Measurements from ENCODE around the gene AMPD1. TPM values are rescaled to one million over a fixed set of nuclear protein-coding genes. Genes with fewer than 3 reads are reported as not detected.

The AMPD1 gene
- total and polyA plus RNA-seq, 2 of the 13 experiments (the other 11 are each of a cell fraction or from before 2014, with no cell fraction given): not detected

DNA sequence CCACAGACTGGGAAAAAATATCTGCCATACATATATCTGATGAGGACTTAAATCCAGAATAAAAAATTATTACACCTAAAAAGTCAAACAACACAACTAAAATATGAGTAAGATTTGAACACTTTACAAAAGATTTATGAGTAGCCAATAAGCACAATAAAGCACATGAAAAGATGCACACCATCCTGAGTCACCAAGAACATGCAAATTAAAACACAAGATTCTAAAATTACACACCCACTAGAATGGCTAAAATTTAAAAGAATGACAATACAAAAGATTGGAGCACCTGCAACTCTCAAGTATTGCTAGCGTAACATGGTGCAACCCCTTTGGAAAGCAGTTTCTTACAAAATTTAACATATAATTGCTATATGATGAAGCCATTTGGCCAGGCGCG lies 56.4 kb downstream of the AMPD1 start:
- Histone ChIP-seq H3K27ac (ENCODE audit: extremely low read length, insufficient read depth, low read length) (no peak overlapping the region), H3K36me3 (replicated peaks in 1 of 2; ENCODE audit: control insufficient read depth in 1 of 2, insufficient read depth in 2 of 2, low read length in 2 of 2) (no peaks in the 10 kb centered on the region), H3K27me3 (ENCODE audit: control insufficient read depth in 1 of 2, insufficient read depth in 2 of 2, low read length in 2 of 2) (no peaks in the 10 kb centered on the region), H3K4me2 (ENCODE audit: low read depth, low read length) (no peak overlapping the region), H3K9ac (ENCODE audit: insufficient read depth, low read depth, low read length) (no peak overlapping the region), H3K9me3 (ENCODE audit: low read length) (no peaks in the 10 kb centered on the region), H3K79me2 (ENCODE audit: insufficient read depth, low read length) (no peaks in the 10 kb centered on the region), H3K4me3 (replicated peaks in 1 of 3; ENCODE audit: insufficient read depth in 1 of 3, low read depth in 2 of 3, low read length in 3 of 3) (no peak overlapping the region), H2AFZ (ENCODE audit: low read length) (no peak overlapping the region), H3K4me1 (ENCODE audit: insufficient read depth, low read length) (no peaks in the 10 kb centered on the region), H4K20me1 (ENCODE audit: insufficient read depth, low read length) (no peaks in the 10 kb centered on the region)
- WGBS (ENCODE audit: low lambda C conversion rate): 81% methylated on average over 3 of the region's 3 CpGs
- intact Hi-C loops (cut with micrococcal nuclease; ENCODE audit: unreplicated experiment) (no loop called here), in situ Hi-C loops (cut with HindIII; ENCODE audit: extremely low pct_ligation_motif_present, low pct_unique_long_range_greater_than_20kb) (no loop called here)
- TF ChIP-seq, protein P1, sequence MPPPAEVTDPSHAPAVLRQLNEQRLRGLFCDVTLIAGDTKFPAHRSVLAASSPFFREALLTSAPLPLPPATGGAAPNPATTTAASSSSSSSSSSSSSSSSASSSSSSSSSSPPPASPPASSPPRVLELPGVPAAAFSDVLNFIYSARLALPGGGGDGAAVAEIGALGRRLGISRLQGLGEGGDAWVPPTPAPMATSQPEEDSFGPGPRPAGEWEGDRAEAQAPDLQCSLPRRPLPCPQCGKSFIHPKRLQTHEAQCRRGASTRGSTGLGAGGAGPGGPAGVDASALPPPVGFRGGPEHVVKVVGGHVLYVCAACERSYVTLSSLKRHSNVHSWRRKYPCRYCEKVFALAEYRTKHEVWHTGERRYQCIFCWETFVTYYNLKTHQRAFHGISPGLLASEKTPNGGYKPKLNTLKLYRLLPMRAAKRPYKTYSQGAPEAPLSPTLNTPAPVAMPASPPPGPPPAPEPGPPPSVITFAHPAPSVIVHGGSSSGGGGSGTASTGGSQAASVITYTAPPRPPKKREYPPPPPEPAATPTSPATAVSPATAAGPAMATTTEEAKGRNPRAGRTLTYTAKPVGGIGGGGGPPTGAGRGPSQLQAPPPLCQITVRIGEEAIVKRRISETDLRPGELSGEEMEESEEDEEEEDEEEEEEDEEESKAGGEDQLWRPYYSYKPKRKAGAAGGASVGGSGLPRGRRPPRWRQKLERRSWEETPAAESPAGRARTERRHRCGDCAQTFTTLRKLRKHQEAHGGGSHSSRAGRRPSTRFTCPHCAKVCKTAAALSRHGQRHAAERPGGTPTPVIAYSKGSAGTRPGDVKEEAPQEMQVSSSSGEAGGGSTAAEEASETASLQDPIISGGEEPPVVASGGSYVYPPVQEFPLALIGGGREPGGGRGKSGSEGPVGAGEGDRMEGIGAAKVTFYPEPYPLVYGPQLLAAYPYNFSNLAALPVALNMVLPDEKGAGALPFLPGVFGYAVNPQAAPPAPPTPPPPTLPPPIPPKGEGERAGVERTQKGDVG (CRISPR knock-in tag; IDR thresholded peaks at IDR 0.05; ENCODE audit: borderline replicate concordance): no peak
- no peak for TF ChIP-seq ZNF251 (CRISPR knock-in tag; IDR thresholded peaks at IDR 0.05)
- no peak for TF ChIP-seq MXD4 (CRISPR knock-in tag; IDR thresholded peaks at IDR 0.05)
- no peak for TF ChIP-seq MEIS1 (CRISPR knock-in tag; IDR thresholded peaks at IDR 0.05; ENCODE audit: borderline replicate concordance)
- TF ChIP-seq ZNF350 (CRISPR knock-in tag; IDR thresholded peaks at IDR 0.05; ENCODE audit: borderline replicate concordance, low read depth): no peak
- no peak for TF ChIP-seq KLF13 (CRISPR knock-in tag; IDR thresholded peaks at IDR 0.05)
- TF ChIP-seq, protein P2, sequence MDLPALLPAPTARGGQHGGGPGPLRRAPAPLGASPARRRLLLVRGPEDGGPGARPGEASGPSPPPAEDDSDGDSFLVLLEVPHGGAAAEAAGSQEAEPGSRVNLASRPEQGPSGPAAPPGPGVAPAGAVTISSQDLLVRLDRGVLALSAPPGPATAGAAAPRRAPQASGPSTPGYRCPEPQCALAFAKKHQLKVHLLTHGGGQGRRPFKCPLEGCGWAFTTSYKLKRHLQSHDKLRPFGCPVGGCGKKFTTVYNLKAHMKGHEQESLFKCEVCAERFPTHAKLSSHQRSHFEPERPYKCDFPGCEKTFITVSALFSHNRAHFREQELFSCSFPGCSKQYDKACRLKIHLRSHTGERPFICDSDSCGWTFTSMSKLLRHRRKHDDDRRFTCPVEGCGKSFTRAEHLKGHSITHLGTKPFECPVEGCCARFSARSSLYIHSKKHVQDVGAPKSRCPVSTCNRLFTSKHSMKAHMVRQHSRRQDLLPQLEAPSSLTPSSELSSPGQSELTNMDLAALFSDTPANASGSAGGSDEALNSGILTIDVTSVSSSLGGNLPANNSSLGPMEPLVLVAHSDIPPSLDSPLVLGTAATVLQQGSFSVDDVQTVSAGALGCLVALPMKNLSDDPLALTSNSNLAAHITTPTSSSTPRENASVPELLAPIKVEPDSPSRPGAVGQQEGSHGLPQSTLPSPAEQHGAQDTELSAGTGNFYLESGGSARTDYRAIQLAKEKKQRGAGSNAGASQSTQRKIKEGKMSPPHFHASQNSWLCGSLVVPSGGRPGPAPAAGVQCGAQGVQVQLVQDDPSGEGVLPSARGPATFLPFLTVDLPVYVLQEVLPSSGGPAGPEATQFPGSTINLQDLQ (CRISPR knock-in tag; IDR thresholded peaks at IDR 0.05): no peak
- FAIRE-seq (no peak), DNase-seq (ENCODE audit: low spot score) (no peak), ATAC-seq (no peak)
- ChIA-PET POLR2A (no interaction called here), CTCF (ENCODE audit: low intra/inter-chr PET ratio, low total read pairs) (interaction anchor here (0.6 kb wide), 1 partner anchor 16 kb away, joined by 3 read pairs; no protein-coding TSS in a partner anchor)
- no TSS peak for BruUV-seq (replicated peaks)
